Esophagus muscularis mucosa (tissue), 4 donors: ENCODE measurements around the gene SLC24A2. TPM values are rescaled to one million over a fixed set of nuclear protein-coding genes. Genes with fewer than 3 reads are reported as not detected.

Experiments used
- DNase-seq: peaks from one replicate; pipeline ENCODE4 v3.0.0-alpha.2; 2017; ENCODE audit errors: extremely low spot score
- H3K27ac ChIP-seq, 4 donors: fragments of 200-600 bp; sonication (generic); replicated peaks in 1 of 4; 1 replicate in 3 of 4; 2 replicates in 1 of 4; pipeline ENCODE4 v1.5.1; 2016 to 2019; ENCODE audit warnings: mild to moderate bottlenecking in 1 of 4
- H3K27me3 ChIP-seq, 4 donors: fragments of 200-600 bp; sonication (generic); one replicate each; pipeline versions ENCODE4 v1.5.1 to v1.6.0; 2016 to 2019
- H3K36me3 ChIP-seq, 4 donors: fragments of 200-600 bp; sonication (generic); one replicate each; pipeline ENCODE4 v1.5.1; 2016 to 2019
- H3K4me1 ChIP-seq, 4 donors: fragments of 200-600 bp; sonication (generic); one replicate each; pipeline ENCODE4 v1.5.1; 2016 to 2019
- H3K4me3 ChIP-seq, 4 donors: fragments of 200-600 bp; sonication (generic); 1 replicate in 2 of 4; 2 replicates in 2 of 4; pipeline ENCODE4 v1.5.1; 2016 to 2019; ENCODE audit warnings: mild to moderate bottlenecking in 4 of 4, moderate library complexity in 1 of 4
- H3K9me3 ChIP-seq, 4 donors: fragments of 200-600 bp; sonication (generic); 1 replicate in 3 of 4; 2 replicates in 1 of 4; pipeline ENCODE4 v1.5.1; 2016 to 2019
- EP300 ChIP-seq: sonication (generic); formaldehyde crosslinking; IDR thresholded peaks from one replicate; pipeline ENCODE4 v1.6.1; 2017; ENCODE audit warnings: antibody characterized with exemption
- POLR2A ChIP-seq: fragments of 450-650 bp; IDR thresholded peaks from one replicate; pipeline ENCODE4 v1.6.1; 2017; ENCODE audit warnings: antibody characterized with exemption, moderate library complexity, mild to moderate bottlenecking, low read depth
- POLR2AphosphoS5 ChIP-seq, 2 donors: sonication (generic); formaldehyde crosslinking; IDR thresholded peaks; one replicate each; pipeline ENCODE4 v1.6.1; 2017; ENCODE audit warnings: antibody characterized with exemption in 2 of 2
- WGBS: methylation state at CpG from one replicate; pipeline ENCODE4 v1.1.5; 2018; 5-methylcytosine and 5-hydroxymethylcytosine counted together
- intact Hi-C: fragments of 100-400 bp; cut with DNase I; formaldehyde crosslinking; loops from one replicate; pipeline ENCODE4 v1.15.1; 2023
- total RNA-seq, 4 donors: library from RNA; depleted of rRNA; stranded (reverse); fragments of >200 nt; gene quantifications; one replicate each; pipeline versions ENCODE4 v1.1.0 to v1.2.1, GENCODE V29; 2016
- TF ChIP-seq, protein P1 (sequence below), 3 experiments: fragments of 200-600 bp in 2 of 3; fragments of 450-650 bp in 1 of 3; sonication (generic) in 2 of 3; IDR thresholded peaks; one replicate each; pipeline ENCODE4 v1.5.1; 2017 to 2019; ENCODE audit warnings: antibody characterized with exemption in 3 of 3, mild to moderate bottlenecking in 2 of 3, moderate library complexity in 1 of 3

The SLC24A2 gene
- total RNA-seq, 4 donors from 2014 or later = under 0.01 to 0.13 (median 0.06) TPM; not detected in 1

DNA sequence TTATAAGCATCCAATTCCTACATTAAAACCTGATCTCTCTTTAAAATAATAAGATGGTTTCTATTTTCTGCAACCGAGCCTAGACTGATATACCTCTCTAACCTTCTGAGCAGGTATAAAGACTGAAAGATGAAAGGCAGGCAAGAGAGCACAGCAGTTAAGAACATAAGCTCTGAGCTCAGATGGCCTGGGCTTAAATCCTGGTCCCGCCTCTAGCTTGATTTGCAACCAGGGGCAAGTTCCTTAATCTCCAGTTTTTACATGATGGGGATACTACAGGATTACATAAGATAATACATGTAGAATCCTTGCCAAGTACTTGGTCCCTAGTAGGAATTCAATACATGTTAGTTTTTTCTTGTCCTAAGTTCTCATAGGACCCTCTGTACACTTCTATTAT is 33.9 kb downstream of the SLC24A2 start:
- intact Hi-C loops = no loop called here
- 86% methylated on average over 2 of the region's 2 CpGs for WGBS
- TF ChIP-seq POLR2A (no peak), POLR2AphosphoS5 (IDR thresholded peaks at IDR 0.05) (no peak), EP300 (no peak)
- TF ChIP-seq, protein P1, sequence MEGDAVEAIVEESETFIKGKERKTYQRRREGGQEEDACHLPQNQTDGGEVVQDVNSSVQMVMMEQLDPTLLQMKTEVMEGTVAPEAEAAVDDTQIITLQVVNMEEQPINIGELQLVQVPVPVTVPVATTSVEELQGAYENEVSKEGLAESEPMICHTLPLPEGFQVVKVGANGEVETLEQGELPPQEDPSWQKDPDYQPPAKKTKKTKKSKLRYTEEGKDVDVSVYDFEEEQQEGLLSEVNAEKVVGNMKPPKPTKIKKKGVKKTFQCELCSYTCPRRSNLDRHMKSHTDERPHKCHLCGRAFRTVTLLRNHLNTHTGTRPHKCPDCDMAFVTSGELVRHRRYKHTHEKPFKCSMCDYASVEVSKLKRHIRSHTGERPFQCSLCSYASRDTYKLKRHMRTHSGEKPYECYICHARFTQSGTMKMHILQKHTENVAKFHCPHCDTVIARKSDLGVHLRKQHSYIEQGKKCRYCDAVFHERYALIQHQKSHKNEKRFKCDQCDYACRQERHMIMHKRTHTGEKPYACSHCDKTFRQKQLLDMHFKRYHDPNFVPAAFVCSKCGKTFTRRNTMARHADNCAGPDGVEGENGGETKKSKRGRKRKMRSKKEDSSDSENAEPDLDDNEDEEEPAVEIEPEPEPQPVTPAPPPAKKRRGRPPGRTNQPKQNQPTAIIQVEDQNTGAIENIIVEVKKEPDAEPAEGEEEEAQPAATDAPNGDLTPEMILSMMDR (IDR thresholded peaks at IDR 0.05) = no peak

DNA sequence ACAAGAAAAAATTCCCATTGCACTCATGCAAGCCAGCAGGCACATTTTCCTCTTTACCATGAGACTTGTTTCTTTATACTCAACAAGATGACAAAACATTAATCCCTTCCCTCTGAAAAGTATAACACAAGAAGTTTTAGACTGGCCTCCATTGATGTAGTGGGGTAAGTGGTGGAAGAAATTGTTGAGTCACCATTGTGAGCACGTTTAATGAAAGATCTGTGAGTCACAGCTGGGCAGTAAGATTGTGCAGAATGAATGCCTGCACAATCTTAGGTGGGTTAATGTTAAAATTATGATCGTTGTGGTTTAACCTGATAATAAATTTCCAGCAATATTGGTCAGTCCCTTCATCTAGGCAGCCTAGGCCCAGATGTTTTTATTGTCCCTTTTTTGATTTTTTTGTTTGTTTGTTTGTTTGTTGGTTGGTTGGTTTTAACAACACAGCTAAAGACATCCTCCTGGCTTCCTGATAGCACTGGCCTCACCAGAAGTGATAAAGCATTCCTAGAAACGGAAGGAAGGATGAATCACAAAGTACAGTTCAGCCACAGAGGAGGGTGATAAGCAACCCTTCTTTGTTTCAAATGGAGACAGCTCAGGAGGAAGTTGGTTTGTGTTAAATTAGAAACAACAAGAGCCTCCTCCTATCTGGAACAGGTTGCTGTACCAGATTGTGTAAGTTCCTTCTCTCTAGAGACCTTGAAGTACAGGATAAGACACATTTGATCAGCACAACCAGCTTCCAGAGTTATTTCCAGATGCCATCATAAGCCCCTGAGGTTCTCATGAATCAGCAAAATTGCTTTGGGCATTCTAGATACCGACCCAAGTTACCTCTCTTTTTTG is 40.3 kb downstream of the SLC24A2 start:
- WGBS = 51% methylated on average over 4 of the region's 4 CpGs
- no peak for DNase-seq
- Histone ChIP-seq H3K27me3 (no peaks in the 10 kb centered on the region), H3K27ac (no peak overlapping the region), H3K9me3 (no peaks in the 10 kb centered on the region), H3K4me3 (no peak overlapping the region), H3K4me1 (no peaks in the 10 kb centered on the region), H3K36me3 (no peaks in the 10 kb centered on the region)
- TF ChIP-seq EP300 (no peak), POLR2AphosphoS5 (IDR thresholded peaks at IDR 0.05) (no peak), POLR2A (no peak)
- TF ChIP-seq, protein P1 (IDR thresholded peaks at IDR 0.05) = no peak
- intact Hi-C loops = no loop called here

More for the DNA sequence above, 33.9 kb downstream of the SLC24A2 start:
- Histone ChIP-seq H3K27ac (no peak overlapping the region), H3K36me3 (no peaks in the 10 kb centered on the region), H3K4me1 (no peaks in the 10 kb centered on the region), H3K4me3 (no peak overlapping the region), H3K27me3 (no peaks in the 10 kb centered on the region), H3K9me3 (no peaks in the 10 kb centered on the region)
- no peak for DNase-seq

DNA sequence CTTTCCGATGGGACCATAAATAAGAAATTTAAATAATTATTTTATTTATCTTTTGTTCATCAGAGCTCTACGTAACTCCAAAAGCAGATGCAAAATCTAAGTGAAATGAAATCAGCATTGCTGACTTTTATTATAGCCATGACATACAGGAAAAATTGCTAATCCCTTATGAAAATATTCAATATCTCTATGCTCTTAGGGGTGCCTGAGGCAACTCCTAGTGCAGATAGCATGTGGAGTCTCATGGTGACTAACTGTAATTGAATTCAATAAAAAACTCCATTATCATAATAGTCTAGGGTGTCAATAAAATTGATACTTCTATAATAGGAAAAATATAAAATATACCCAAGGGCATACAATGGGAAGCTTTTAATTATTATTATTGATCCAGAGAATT is 42.6 kb downstream of the SLC24A2 start:
- no peaks in the 10 kb centered on the region for H3K4me1 ChIP-seq
- TF ChIP-seq, protein P1 (IDR thresholded peaks at IDR 0.05) = no peak
- TF ChIP-seq POLR2AphosphoS5 (IDR thresholded peaks at IDR 0.05) = no peak
- TF ChIP-seq EP300 = no peak
- H3K4me3 ChIP-seq = no peak overlapping the region
- H3K27ac ChIP-seq = no peak overlapping the region
- intact Hi-C loops = no loop called here
- H3K36me3 ChIP-seq = no peaks in the 10 kb centered on the region
- H3K9me3 ChIP-seq = no peaks in the 10 kb centered on the region
- no peaks in the 10 kb centered on the region for H3K27me3 ChIP-seq
- WGBS = 89% methylated on average over 2 of the region's 2 CpGs
- DNase-seq = no peak

DNA sequence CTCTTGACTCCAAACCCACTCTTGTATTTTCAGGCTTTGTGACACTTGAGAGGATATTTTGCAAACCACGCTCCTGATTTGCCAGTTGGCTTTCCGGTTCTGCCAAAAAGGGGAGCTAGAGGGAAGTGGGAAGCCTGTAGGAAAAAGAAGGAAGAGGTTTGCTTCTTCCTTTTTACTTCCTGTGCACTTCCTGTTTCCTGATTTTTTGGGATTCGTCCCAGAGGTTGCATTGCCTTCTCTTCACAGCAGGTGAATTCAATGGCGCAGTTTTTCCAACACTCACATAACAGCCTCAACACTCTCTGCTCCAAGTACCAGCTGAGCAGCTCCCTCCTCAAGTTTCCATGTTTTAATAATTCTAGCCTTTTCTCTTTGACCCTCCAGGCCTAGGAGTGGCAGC is 47.7 kb downstream of the SLC24A2 start:
- no peaks in the 10 kb centered on the region for H3K27me3 ChIP-seq
- no peaks in the 10 kb centered on the region for H3K4me1 ChIP-seq
- H3K4me3 ChIP-seq = no peak overlapping the region
- H3K36me3 ChIP-seq = no peaks in the 10 kb centered on the region
- intact Hi-C loops = no loop called here
- TF ChIP-seq EP300 (no peak), POLR2A (no peak), POLR2AphosphoS5 (IDR thresholded peaks at IDR 0.05) (no peak)
- TF ChIP-seq, protein P1 (IDR thresholded peaks at IDR 0.05) = no peak
- no peak overlapping the region for H3K27ac ChIP-seq
- H3K9me3 ChIP-seq = no peaks in the 10 kb centered on the region
- no peak for DNase-seq
- WGBS = 64% methylated on average over 4 of the region's 4 CpGs
